ENCODE data around the gene PAPSS2. TPM values are rescaled to one million over a fixed set of nuclear protein-coding genes. Genes with fewer than 3 reads are reported as not detected.

PAPSS2 gene
- total and polyA plus RNA-seq, 4 donors, result 24.3 to 86.5 (median 59.3) TPM

DNA sequence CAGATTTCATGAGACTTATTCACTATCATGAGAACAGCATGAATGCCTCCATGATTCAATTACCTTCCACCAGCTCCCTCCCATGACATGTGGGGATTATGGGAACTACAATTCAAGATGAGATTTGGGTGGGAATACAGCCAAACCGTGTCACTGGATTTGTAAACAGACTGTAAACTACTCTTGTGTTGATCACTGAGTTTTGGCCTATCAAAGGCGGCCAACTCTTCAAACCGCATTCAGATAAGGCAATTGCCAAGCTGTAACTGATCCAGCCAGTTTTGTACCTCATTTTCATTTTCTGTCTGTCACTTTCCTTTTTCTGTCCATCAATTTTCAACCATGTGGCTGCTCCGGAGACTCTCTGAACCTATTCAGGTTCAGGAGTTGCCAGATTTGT lies 27.2 kb upstream of the PAPSS2 start (continued):
- TF ChIP-seq, protein P1, sequence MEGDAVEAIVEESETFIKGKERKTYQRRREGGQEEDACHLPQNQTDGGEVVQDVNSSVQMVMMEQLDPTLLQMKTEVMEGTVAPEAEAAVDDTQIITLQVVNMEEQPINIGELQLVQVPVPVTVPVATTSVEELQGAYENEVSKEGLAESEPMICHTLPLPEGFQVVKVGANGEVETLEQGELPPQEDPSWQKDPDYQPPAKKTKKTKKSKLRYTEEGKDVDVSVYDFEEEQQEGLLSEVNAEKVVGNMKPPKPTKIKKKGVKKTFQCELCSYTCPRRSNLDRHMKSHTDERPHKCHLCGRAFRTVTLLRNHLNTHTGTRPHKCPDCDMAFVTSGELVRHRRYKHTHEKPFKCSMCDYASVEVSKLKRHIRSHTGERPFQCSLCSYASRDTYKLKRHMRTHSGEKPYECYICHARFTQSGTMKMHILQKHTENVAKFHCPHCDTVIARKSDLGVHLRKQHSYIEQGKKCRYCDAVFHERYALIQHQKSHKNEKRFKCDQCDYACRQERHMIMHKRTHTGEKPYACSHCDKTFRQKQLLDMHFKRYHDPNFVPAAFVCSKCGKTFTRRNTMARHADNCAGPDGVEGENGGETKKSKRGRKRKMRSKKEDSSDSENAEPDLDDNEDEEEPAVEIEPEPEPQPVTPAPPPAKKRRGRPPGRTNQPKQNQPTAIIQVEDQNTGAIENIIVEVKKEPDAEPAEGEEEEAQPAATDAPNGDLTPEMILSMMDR (IDR thresholded peaks at IDR 0.05; ENCODE audit: low read depth, low read length, missing input control), result peak; percentile 14

DNA sequence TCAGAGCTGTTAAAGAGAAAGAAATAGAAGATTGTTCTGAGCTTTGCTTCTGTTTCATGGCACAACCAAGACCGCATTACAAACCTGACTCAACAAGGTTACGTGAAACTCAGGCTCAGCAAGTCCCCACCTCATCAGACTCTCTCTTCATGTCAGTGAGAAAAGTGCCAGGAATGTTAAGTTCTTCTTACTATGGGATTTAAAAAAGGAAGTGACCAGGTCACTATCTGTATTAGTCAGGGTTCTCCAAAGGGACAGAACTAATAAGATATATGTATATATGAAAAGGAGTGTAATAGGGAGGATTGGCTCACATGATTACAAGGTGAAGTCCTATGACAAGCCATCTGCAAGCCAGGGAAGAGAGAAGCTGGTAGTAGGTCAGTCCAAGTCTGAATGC lies 25.4 kb upstream of the PAPSS2 start:
- no peaks in the 10 kb centered on the region for H3K9me3 ChIP-seq (ENCODE audit: control insufficient read depth in 4 of 4, low read length in 3 of 4)
- H3K27me3 ChIP-seq (ENCODE audit: control insufficient read depth in 4 of 4, insufficient read depth in 4 of 4, low read length in 3 of 4), result no peaks in the 10 kb centered on the region
- H3K4me3 ChIP-seq (ENCODE audit: low read depth in 1 of 3, low read length in 3 of 3), result no peak overlapping the region
- H3K9ac ChIP-seq (ENCODE audit: low read depth in 1 of 2, low read length in 2 of 2), result no peak overlapping the region
- no peaks in the 10 kb centered on the region for H3K36me3 ChIP-seq (ENCODE audit: control insufficient read depth in 4 of 4, insufficient read depth in 3 of 4, low read depth in 1 of 4, low read length in 3 of 4)
- 98% methylated on average over 2 of the region's 2 CpGs for WGBS
- DNase-seq (ENCODE audit: low spot score), result no peak
- TF ChIP-seq TAF1 (conservative IDR thresholded peaks at IDR 0.05), result no peak
- no peak for TF ChIP-seq GABPA (IDR thresholded peaks at IDR 0.05 in 1 of 2, conservative IDR thresholded peaks at IDR 0.05 in 1 of 2)
- TF ChIP-seq EGR1 (IDR thresholded peaks at IDR 0.05; ENCODE audit: low read depth in 2 of 2), result no peak
- no peak for TF ChIP-seq NR2F2 (IDR thresholded peaks at IDR 0.05)
- TF ChIP-seq FOXA2 (IDR thresholded peaks at IDR 0.05), result no peak
- no peak for TF ChIP-seq SP1 (IDR thresholded peaks at IDR 0.05)
- TF ChIP-seq, protein P2, sequence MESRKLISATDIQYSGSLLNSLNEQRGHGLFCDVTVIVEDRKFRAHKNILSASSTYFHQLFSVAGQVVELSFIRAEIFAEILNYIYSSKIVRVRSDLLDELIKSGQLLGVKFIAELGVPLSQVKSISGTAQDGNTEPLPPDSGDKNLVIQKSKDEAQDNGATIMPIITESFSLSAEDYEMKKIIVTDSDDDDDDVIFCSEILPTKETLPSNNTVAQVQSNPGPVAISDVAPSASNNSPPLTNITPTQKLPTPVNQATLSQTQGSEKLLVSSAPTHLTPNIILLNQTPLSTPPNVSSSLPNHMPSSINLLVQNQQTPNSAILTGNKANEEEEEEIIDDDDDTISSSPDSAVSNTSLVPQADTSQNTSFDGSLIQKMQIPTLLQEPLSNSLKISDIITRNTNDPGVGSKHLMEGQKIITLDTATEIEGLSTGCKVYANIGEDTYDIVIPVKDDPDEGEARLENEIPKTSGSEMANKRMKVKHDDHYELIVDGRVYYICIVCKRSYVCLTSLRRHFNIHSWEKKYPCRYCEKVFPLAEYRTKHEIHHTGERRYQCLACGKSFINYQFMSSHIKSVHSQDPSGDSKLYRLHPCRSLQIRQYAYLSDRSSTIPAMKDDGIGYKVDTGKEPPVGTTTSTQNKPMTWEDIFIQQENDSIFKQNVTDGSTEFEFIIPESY (IDR thresholded peaks at IDR 0.05), result no peak
- no peak for TF ChIP-seq ATF3 (IDR thresholded peaks at IDR 0.05)
- TF ChIP-seq HNF4A (conservative IDR thresholded peaks at IDR 0.05), result no peak
- no peak for TF ChIP-seq REST (IDR thresholded peaks at IDR 0.05)
- no peak for TF ChIP-seq YY1 (IDR thresholded peaks at IDR 0.05)
- H3K4me1 ChIP-seq (ENCODE audit: control insufficient read depth in 4 of 4, insufficient read depth in 4 of 4, low read length in 3 of 4), result peaks cover 0 to 17% (median 4%) of the 10 kb centered on the region in 4 donors
- no peak overlapping the region for H3K27ac ChIP-seq (ENCODE audit: low read depth in 1 of 2, low read length in 2 of 2)

Measured in liver (tissue), 9 donors.